ENCODE measurements around the gene SH3BP4.

The SH3BP4 gene

GRCh38 chr2:235044501-235045271, 92.9 kb downstream of the SH3BP4 start:
- no peaks in the 10 kb centered on the region for H3K9me3 ChIP-seq (ENCODE audit: insufficient read depth, low read length, severe bottlenecking)
- no peak overlapping the region for H3K4me3 ChIP-seq (ENCODE audit: low read depth in 1 of 2, low read length in 2 of 2)
- no peaks in the 10 kb centered on the region for H3K4me1 ChIP-seq (ENCODE audit: insufficient read depth, low read length)
- TF ChIP-seq EZH2 (IDR thresholded peaks at IDR 0.05; ENCODE audit: borderline replicate concordance, low read depth, low read length, severe bottlenecking), result no peak
- TF ChIP-seq, protein P1, sequence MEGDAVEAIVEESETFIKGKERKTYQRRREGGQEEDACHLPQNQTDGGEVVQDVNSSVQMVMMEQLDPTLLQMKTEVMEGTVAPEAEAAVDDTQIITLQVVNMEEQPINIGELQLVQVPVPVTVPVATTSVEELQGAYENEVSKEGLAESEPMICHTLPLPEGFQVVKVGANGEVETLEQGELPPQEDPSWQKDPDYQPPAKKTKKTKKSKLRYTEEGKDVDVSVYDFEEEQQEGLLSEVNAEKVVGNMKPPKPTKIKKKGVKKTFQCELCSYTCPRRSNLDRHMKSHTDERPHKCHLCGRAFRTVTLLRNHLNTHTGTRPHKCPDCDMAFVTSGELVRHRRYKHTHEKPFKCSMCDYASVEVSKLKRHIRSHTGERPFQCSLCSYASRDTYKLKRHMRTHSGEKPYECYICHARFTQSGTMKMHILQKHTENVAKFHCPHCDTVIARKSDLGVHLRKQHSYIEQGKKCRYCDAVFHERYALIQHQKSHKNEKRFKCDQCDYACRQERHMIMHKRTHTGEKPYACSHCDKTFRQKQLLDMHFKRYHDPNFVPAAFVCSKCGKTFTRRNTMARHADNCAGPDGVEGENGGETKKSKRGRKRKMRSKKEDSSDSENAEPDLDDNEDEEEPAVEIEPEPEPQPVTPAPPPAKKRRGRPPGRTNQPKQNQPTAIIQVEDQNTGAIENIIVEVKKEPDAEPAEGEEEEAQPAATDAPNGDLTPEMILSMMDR (IDR thresholded peaks at IDR 0.05; ENCODE audit: borderline replicate concordance, extremely low read depth, low read length, poor library complexity, severe bottlenecking), result no peak
- ATAC-seq (ENCODE audit: insufficient read depth, low read depth) (no peak), DNase-seq (no peak)
- peaks cover 5% of the 10 kb centered on the region for H3K27me3 ChIP-seq (ENCODE audit: insufficient read depth, low read length, poor library complexity)
- no peak overlapping the region for H3K4me2 ChIP-seq (ENCODE audit: insufficient read depth, low read length)
- no peak overlapping the region for H3K9ac ChIP-seq (ENCODE audit: low read depth, low read length)
- H3K36me3 ChIP-seq (ENCODE audit: insufficient read depth, low read length), result no peaks in the 10 kb centered on the region
- H3K27ac ChIP-seq (ENCODE audit: low read length), result no peak overlapping the region
- no peaks in the 10 kb centered on the region; the same call in 1 of the 2 replicates for H4K20me1 ChIP-seq (ENCODE audit: insufficient read depth, low read length)
- H3K79me2 ChIP-seq (ENCODE audit: insufficient read depth, low read length), result no peaks in the 10 kb centered on the region
- no peak overlapping the region for H2AFZ ChIP-seq (ENCODE audit: low read depth, low read length)

DNA sequence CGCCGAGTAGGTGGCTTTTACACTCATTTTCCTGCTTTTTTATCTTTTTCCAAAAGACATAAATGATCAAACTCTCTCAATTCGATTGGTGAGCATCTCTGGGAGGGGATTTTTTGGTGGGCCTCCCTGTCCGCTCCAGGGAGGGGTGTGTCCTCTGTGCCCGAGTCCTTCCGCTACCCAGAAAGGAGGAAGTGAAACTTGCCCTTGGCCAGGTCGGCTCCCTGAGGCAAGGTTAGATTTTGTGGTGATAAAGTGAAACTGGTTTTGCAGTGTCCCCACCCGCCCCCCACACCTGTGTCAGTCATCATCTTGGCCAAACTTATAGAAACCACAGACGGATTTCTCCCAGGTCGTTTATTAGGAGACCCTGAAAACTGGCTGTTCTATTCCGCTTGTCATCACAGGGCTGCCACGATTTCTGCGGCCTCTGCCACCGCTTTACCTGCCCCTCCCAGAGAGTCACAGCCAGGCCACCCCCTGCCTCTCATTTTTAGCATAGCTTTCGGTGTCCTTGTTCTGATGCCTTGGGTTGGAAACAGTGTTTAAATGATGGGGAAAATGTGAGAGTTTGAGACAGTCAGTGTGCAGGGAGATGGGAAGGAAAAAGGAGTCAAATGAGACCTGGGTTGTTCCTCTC, 93.6 kb downstream of the SH3BP4 start:
- no peaks in the 10 kb centered on the region for H3K79me2 ChIP-seq (ENCODE audit: insufficient read depth, low read length)
- DNase-seq (no peak), ATAC-seq (ENCODE audit: insufficient read depth, low read depth) (no peak)
- H3K9me3 ChIP-seq (ENCODE audit: insufficient read depth, low read length, severe bottlenecking), result no peaks in the 10 kb centered on the region
- H3K4me1 ChIP-seq (ENCODE audit: insufficient read depth, low read length), result no peaks in the 10 kb centered on the region
- no peak overlapping the region for H3K4me2 ChIP-seq (ENCODE audit: insufficient read depth, low read length)
- no peaks in the 10 kb centered on the region for H3K36me3 ChIP-seq (ENCODE audit: insufficient read depth, low read length)
- peaks cover 5% of the 10 kb centered on the region for H3K27me3 ChIP-seq (ENCODE audit: insufficient read depth, low read length, poor library complexity)
- no peak overlapping the region for H3K9ac ChIP-seq (ENCODE audit: low read depth, low read length)
- no peaks in the 10 kb centered on the region; the same call in 1 of the 2 replicates for H4K20me1 ChIP-seq (ENCODE audit: insufficient read depth, low read length)
- no peak overlapping the region for H3K27ac ChIP-seq (ENCODE audit: low read length)
- TF ChIP-seq, protein P1 (IDR thresholded peaks at IDR 0.05; ENCODE audit: borderline replicate concordance, extremely low read depth, low read length, poor library complexity, severe bottlenecking), result no peak
- no peak for TF ChIP-seq EZH2 (IDR thresholded peaks at IDR 0.05; ENCODE audit: borderline replicate concordance, low read depth, low read length, severe bottlenecking)
- H3K4me3 ChIP-seq (ENCODE audit: low read depth in 1 of 2, low read length in 2 of 2), result no peak overlapping the region
- no peak overlapping the region for H2AFZ ChIP-seq (ENCODE audit: low read depth, low read length)

DNA sequence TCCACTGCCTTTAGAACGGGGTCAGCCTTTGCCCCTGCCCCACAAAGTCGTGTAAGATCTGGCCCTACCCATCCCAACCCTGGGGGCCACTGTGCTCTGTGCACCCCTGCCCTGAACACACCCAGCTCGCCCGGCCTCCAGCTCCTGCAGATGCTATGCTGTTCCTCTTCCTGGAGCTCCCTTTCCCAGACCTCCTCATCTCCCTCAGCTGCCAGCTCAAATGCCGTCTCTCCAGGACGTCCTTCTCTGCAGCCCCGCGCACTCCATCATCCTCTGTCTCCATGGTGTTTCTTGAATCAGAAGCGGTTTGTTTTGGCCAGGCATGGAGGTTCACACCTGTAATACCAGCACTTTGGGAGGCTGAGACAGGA, 94.1 kb downstream of the SH3BP4 start:
- Histone ChIP-seq H2AFZ (ENCODE audit: low read depth, low read length) (no peak overlapping the region), H3K9me3 (ENCODE audit: insufficient read depth, low read length, severe bottlenecking) (no peaks in the 10 kb centered on the region), H3K27me3 (ENCODE audit: insufficient read depth, low read length, poor library complexity) (peaks cover 5% of the 10 kb centered on the region), H3K9ac (ENCODE audit: low read depth, low read length) (no peak overlapping the region), H3K36me3 (ENCODE audit: insufficient read depth, low read length) (no peaks in the 10 kb centered on the region), H4K20me1 (ENCODE audit: insufficient read depth, low read length) (no peaks in the 10 kb centered on the region; the same call in 1 of the 2 replicates), H3K4me1 (ENCODE audit: insufficient read depth, low read length) (no peaks in the 10 kb centered on the region), H3K79me2 (ENCODE audit: insufficient read depth, low read length) (no peaks in the 10 kb centered on the region), H3K4me3 (ENCODE audit: low read depth in 1 of 2, low read length in 2 of 2) (no peak overlapping the region), H3K4me2 (ENCODE audit: insufficient read depth, low read length) (no peak overlapping the region), H3K27ac (ENCODE audit: low read length) (no peak overlapping the region)
- DNase-seq, result no peak
- TF ChIP-seq, protein P1 (IDR thresholded peaks at IDR 0.05; ENCODE audit: borderline replicate concordance, extremely low read depth, low read length, poor library complexity, severe bottlenecking), result no peak
- TF ChIP-seq EZH2 (IDR thresholded peaks at IDR 0.05; ENCODE audit: borderline replicate concordance, low read depth, low read length, severe bottlenecking), result no peak
- no peak for ATAC-seq (ENCODE audit: insufficient read depth, low read depth)

Data from DND-41 (cell line).